IMR-90 (cell line): ENCODE data around the gene MARCHF9.

ENCODE experiments used
- BHLHE40 ChIP-seq: fragments of 150-350 bp; IDR thresholded peaks from 2 replicates; pipeline ENCODE4 v1.6.1; 2016; ENCODE audit warnings: mild to moderate bottlenecking, low read depth, low read length
- CEBPB ChIP-seq: IDR thresholded peaks from 2 replicates; pipeline ENCODE4 v1.6.1; 2012; ENCODE audit warnings: low read depth, low read length, improper control_type of control experiment
- FOS ChIP-seq: fragments of 150-350 bp; IDR thresholded peaks from 2 replicates; pipeline ENCODE4 v1.6.1; 2016; ENCODE audit warnings: low read depth, low read length
- MAFK ChIP-seq: IDR thresholded peaks from 2 replicates; pipeline ENCODE4 v1.6.1; 2012; ENCODE audit warnings: low read depth, low read length, improper control_type of control experiment
- MAZ ChIP-seq: IDR thresholded peaks from 2 replicates; pipeline ENCODE4 v1.6.1; 2012; ENCODE audit warnings: low read depth, mild to moderate bottlenecking, low read length, improper control_type of control experiment, moderate library complexity, borderline replicate concordance
- MXI1 ChIP-seq: IDR thresholded peaks from 2 replicates; pipeline ENCODE4 v1.6.1; 2012; ENCODE audit warnings: low read depth, mild to moderate bottlenecking, low read length, moderate library complexity, borderline replicate concordance
- POLR2A ChIP-seq: IDR thresholded peaks from 2 replicates; pipeline ENCODE4 v1.6.1; 2012; ENCODE audit warnings: mild to moderate bottlenecking, low read depth, low read length
- RCOR1 ChIP-seq: IDR thresholded peaks from 2 replicates; pipeline ENCODE4 v1.6.1; 2012; ENCODE audit warnings: mild to moderate bottlenecking, low read length, improper control_type of control experiment; ENCODE audit not compliant: insufficient replicate concordance
- RFX5 ChIP-seq: IDR thresholded peaks from 2 replicates; pipeline ENCODE4 v1.8.0; 2012; ENCODE audit warnings: low read depth, mild to moderate bottlenecking, low read length, moderate library complexity
- TF ChIP-seq, protein P1 (sequence below): conservative IDR thresholded peaks from 2 replicates; pipeline ENCODE4 v1.5.1; 2012; ENCODE audit warnings: mild to moderate bottlenecking, low read depth, low read length, improper control_type of control experiment
- TF ChIP-seq, protein P2 (sequence below): fragments of 150-350 bp; IDR thresholded peaks from 2 replicates; pipeline ENCODE4 v1.6.1; 2017; ENCODE audit warnings: mild to moderate bottlenecking, antibody characterized with exemption, low read length, low read depth

DNA sequence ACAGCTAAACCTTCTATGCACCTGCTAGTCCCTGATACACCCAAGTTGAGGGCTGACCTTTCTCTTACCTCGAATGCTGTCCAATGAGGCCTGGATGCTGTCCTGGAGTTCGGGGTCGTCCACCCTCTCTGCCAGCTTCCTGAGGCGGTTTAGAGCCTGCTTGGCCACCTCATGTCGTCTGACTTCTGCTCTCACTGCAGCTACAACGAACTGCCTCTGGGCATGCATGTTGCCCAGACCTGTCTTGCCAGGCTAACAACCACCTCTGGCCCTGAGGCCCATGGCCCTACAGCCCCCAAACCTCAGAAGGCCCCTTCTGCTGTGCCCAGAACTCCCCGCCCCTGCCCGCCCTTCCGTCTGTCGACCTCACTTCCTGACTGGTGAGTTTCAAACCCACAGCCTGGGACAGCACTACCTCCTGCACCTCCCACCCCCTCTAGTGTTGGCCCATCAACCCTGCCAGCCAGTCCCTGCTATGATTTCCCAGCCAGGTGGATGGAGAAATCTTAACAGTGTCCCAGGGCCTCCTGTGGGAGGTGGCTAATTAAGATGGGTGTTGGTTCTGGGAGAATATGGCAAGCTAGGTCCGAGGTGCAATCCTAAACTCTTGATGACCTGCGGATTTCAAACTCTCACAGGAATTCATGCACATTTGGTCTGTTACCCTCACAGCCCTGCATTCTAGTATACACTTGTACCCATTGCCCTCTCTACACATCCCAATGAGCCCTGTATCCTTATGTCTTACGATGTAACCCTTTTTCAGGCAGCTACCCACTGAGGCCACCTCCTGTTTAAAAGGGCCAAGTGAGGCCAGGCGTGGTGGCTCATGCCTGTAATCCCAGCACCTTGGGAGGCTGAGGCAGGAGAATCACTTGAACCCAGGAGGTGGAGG lies 12.8 kb upstream of the MARCHF9 start:
- no peak for TF ChIP-seq RFX5
- TF ChIP-seq BHLHE40 = no peak
- TF ChIP-seq, protein P1, sequence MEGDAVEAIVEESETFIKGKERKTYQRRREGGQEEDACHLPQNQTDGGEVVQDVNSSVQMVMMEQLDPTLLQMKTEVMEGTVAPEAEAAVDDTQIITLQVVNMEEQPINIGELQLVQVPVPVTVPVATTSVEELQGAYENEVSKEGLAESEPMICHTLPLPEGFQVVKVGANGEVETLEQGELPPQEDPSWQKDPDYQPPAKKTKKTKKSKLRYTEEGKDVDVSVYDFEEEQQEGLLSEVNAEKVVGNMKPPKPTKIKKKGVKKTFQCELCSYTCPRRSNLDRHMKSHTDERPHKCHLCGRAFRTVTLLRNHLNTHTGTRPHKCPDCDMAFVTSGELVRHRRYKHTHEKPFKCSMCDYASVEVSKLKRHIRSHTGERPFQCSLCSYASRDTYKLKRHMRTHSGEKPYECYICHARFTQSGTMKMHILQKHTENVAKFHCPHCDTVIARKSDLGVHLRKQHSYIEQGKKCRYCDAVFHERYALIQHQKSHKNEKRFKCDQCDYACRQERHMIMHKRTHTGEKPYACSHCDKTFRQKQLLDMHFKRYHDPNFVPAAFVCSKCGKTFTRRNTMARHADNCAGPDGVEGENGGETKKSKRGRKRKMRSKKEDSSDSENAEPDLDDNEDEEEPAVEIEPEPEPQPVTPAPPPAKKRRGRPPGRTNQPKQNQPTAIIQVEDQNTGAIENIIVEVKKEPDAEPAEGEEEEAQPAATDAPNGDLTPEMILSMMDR = 0 out of 2 replicates have a peak, but pooled peaks have one; percentile 2
- TF ChIP-seq POLR2A = no peak
- no peak for TF ChIP-seq FOS
- TF ChIP-seq, protein P2, sequence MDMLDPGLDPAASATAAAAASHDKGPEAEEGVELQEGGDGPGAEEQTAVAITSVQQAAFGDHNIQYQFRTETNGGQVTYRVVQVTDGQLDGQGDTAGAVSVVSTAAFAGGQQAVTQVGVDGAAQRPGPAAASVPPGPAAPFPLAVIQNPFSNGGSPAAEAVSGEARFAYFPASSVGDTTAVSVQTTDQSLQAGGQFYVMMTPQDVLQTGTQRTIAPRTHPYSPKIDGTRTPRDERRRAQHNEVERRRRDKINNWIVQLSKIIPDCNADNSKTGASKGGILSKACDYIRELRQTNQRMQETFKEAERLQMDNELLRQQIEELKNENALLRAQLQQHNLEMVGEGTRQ = no peak
- no peak for TF ChIP-seq RCOR1
- TF ChIP-seq CEBPB = no peak
- no peak for TF ChIP-seq MAZ
- no peak for TF ChIP-seq MAFK
- TF ChIP-seq MXI1 = no peak
